ENCODE measurements around the gene PSMD1. TPM values are rescaled to one million over a fixed set of nuclear protein-coding genes. Genes with fewer than 3 reads are reported as not detected.

The PSMD1 gene
- total and polyA plus RNA-seq, 2 experiments from 2014 or later: 148 to 177 TPM

DNA sequence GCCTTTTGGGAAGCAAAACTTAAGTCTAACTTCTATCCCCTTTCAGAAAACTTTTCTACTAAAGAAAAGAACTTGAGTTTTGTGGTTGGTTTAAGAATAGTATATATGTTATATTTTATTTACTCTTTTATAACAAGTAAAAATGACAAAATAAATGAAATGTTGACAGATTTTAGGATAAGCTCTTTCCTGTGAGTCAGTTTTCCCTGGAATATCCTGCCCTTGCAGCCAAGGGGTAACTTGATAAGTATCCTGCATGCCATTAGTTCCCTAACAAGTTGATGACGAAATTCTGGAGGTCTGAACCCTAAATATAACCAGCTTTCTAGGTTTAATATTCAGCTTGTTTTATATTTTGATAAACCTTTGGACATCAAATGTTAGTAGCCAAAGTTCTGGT, 75.5 kb downstream of the PSMD1 start (continued):
- TF ChIP-seq, protein P1, sequence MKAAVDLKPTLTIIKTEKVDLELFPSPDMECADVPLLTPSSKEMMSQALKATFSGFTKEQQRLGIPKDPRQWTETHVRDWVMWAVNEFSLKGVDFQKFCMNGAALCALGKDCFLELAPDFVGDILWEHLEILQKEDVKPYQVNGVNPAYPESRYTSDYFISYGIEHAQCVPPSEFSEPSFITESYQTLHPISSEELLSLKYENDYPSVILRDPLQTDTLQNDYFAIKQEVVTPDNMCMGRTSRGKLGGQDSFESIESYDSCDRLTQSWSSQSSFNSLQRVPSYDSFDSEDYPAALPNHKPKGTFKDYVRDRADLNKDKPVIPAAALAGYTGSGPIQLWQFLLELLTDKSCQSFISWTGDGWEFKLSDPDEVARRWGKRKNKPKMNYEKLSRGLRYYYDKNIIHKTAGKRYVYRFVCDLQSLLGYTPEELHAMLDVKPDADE (IDR thresholded peaks at IDR 0.05): no peak
- TF ChIP-seq, protein P2, sequence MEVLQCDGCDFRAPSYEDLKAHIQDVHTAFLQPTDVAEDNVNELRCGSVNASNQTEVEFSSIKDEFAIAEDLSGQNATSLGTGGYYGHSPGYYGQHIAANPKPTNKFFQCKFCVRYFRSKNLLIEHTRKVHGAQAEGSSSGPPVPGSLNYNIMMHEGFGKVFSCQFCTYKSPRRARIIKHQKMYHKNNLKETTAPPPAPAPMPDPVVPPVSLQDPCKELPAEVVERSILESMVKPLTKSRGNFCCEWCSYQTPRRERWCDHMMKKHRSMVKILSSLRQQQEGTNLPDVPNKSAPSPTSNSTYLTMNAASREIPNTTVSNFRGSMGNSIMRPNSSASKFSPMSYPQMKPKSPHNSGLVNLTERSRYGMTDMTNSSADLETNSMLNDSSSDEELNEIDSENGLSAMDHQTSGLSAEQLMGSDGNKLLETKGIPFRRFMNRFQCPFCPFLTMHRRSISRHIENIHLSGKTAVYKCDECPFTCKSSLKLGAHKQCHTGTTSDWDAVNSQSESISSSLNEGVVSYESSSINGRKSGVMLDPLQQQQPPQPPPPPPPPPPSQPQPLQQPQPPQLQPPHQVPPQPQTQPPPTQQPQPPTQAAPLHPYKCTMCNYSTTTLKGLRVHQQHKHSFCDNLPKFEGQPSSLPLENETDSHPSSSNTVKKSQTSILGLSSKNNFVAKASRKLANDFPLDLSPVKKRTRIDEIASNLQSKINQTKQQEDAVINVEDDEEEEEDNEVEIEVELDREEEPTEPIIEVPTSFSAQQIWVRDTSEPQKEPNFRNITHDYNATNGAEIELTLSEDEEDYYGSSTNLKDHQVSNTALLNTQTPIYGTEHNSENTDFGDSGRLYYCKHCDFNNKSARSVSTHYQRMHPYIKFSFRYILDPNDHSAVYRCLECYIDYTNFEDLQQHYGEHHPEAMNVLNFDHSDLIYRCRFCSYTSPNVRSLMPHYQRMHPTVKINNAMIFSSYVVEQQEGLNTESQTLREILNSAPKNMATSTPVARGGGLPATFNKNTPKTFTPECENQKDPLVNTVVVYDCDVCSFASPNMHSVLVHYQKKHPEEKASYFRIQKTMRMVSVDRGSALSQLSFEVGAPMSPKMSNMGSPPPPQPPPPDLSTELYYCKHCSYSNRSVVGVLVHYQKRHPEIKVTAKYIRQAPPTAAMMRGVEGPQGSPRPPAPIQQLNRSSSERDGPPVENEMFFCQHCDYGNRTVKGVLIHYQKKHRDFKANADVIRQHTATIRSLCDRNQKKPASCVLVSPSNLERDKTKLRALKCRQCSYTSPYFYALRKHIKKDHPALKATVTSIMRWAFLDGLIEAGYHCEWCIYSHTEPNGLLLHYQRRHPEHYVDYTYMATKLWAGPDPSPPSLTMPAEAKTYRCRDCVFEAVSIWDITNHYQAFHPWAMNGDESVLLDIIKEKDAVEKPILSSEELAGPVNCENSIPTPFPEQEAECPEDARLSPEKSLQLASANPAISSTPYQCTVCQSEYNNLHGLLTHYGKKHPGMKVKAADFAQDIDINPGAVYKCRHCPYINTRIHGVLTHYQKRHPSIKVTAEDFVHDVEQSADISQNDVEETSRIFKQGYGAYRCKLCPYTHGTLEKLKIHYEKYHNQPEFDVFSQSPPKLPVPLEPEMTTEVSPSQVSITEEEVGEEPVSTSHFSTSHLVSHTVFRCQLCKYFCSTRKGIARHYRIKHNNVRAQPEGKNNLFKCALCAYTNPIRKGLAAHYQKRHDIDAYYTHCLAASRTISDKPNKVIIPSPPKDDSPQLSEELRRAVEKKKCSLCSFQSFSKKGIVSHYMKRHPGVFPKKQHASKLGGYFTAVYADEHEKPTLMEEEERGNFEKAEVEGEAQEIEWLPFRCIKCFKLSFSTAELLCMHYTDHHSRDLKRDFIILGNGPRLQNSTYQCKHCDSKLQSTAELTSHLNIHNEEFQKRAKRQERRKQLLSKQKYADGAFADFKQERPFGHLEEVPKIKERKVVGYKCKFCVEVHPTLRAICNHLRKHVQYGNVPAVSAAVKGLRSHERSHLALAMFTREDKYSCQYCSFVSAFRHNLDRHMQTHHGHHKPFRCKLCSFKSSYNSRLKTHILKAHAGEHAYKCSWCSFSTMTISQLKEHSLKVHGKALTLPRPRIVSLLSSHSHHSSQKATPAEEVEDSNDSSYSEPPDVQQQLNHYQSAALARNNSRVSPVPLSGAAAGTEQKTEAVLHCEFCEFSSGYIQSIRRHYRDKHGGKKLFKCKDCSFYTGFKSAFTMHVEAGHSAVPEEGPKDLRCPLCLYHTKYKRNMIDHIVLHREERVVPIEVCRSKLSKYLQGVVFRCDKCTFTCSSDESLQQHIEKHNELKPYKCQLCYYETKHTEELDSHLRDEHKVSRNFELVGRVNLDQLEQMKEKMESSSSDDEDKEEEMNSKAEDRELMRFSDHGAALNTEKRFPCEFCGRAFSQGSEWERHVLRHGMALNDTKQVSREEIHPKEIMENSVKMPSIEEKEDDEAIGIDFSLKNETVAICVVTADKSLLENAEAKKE (CRISPR knock-in tag; IDR thresholded peaks at IDR 0.05): no peak
- TF ChIP-seq ZNF114 (CRISPR knock-in tag; IDR thresholded peaks at IDR 0.05): no peak
- TF ChIP-seq STAT1 (IDR thresholded peaks at IDR 0.05; ENCODE audit: unreplicated experiment): no peak

DNA sequence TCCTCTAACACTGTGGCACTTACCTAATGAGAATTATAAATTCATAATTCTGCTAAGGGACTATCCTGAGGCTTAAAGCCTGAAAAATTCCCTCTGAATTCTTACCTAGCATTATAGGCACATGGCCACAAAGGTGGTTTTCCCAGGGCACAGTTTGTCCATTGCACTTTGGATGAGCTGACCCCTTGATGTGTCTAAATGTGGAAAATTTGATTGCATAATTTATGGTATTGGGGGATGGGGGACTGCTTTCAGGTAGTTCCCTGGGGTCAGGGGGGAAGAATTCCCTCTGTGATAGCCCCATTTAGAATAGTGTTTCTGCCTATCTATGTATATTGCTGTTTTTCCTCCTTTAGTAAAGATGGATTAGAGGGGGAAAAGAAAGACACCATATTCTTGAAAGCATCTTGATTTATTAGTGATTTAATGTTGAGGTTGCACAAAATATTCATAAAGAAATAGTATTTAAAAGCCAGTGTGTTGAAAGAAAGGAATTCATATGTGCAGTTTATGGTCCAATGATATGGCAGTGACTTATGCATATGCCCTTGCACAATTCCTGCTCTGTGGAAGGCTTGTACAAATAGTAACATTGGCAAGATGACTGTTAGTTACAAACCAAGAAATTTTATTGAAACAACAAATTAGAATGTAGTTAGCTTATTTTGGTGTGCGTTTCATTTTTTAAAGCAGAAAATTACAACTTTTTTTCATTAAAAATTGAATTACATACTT, 76.9 kb downstream of the PSMD1 start:
- peaks cover 22% of the 10 kb centered on the region; the same call in 2 of the 3 replicates for H3K4me1 Mint-ChIP-seq
- no peak overlapping the region for H3K27ac Mint-ChIP-seq
- TF ChIP-seq EZH2phosphoT487 (IDR thresholded peaks at IDR 0.05; ENCODE audit: unreplicated experiment) (no peak), NANOG (IDR thresholded peaks at IDR 0.05; ENCODE audit: borderline replicate concordance) (no peak), POLR2AphosphoS5 (IDR thresholded peaks at IDR 0.05; ENCODE audit: low read depth) (no peak)
- TF ChIP-seq, protein P1 (IDR thresholded peaks at IDR 0.05): no peak
- H4K20me1 ChIP-seq (replicated peaks; ENCODE audit: insufficient read depth): no peaks in the 10 kb centered on the region
- H3K9me3 Mint-ChIP-seq: no peaks in the 10 kb centered on the region
- 0 out of 2 replicates have a peak, but pooled peaks cover 4% of the 10 kb centered on the region for H3K36me3 ChIP-seq (ENCODE audit: insufficient read depth)
- ATAC-seq (no peak), DNase-seq (ENCODE audit: low spot score) (no peak)
- H3K9me2 ChIP-seq (ENCODE audit: insufficient read depth): no peaks in the 10 kb centered on the region
- no peaks in the 10 kb centered on the region for H3K36me3 Mint-ChIP-seq (ENCODE audit: low read depth)
- no peak overlapping the region for H3K4me2 ChIP-seq
- no peaks in the 10 kb centered on the region for H3K27me3 Mint-ChIP-seq (ENCODE audit: insufficient read depth, low read depth, poor library complexity)
- H3F3A ChIP-seq (replicated peaks; ENCODE audit: low read depth): no peaks in the 10 kb centered on the region
- peaks cover 32% of the 10 kb centered on the region for H3K4me1 ChIP-seq (ENCODE audit: insufficient read depth)
- no peak overlapping the region for H3K27ac ChIP-seq (ENCODE audit: low read depth)
- no peak overlapping the region for H2AFZ ChIP-seq
- H3K79me2 ChIP-seq (replicated peaks; ENCODE audit: insufficient read depth): peaks cover 25% of the 10 kb centered on the region
- no peaks in the 10 kb centered on the region for H3K27me3 ChIP-seq (ENCODE audit: insufficient read depth)
- H3K4me3 ChIP-seq: no peak overlapping the region
- no peak overlapping the region for H3K4me3 Mint-ChIP-seq

Data from GM23338 (cell line).